IMR-90 (cell line): Measurements from ENCODE around the gene NPFFR2.

ENCODE experiments used
- BHLHE40 ChIP-seq: fragments of 150-350 bp; IDR thresholded peaks from 2 replicates; pipeline ENCODE4 v1.6.1; 2016; ENCODE audit warnings: mild to moderate bottlenecking, low read depth, low read length
- CEBPB ChIP-seq: IDR thresholded peaks from 2 replicates; pipeline ENCODE4 v1.6.1; 2012; ENCODE audit warnings: low read depth, low read length, improper control_type of control experiment
- CHD1 ChIP-seq: IDR thresholded peaks from 2 replicates; pipeline ENCODE4 v1.6.1; 2012; ENCODE audit warnings: low read depth, low read length, improper control_type of control experiment
- CTCF ChIP-seq: conservative IDR thresholded peaks from 2 replicates; pipeline ENCODE4 v1.5.1; 2012; ENCODE audit warnings: mild to moderate bottlenecking, low read depth, low read length, improper control_type of control experiment
- MAFK ChIP-seq: IDR thresholded peaks from 2 replicates; pipeline ENCODE4 v1.6.1; 2012; ENCODE audit warnings: low read depth, low read length, improper control_type of control experiment
- MAZ ChIP-seq: IDR thresholded peaks from 2 replicates; pipeline ENCODE4 v1.6.1; 2012; ENCODE audit warnings: low read depth, mild to moderate bottlenecking, low read length, improper control_type of control experiment, moderate library complexity, borderline replicate concordance
- POLR2A ChIP-seq: IDR thresholded peaks from 2 replicates; pipeline ENCODE4 v1.6.1; 2012; ENCODE audit warnings: mild to moderate bottlenecking, low read depth, low read length
- RAD21 ChIP-seq: IDR thresholded peaks from 2 replicates; pipeline ENCODE4 v1.6.1; 2012; ENCODE audit warnings: low read length, improper control_type of control experiment
- RFX5 ChIP-seq: IDR thresholded peaks from 2 replicates; pipeline ENCODE4 v1.8.0; 2012; ENCODE audit warnings: low read depth, mild to moderate bottlenecking, low read length, moderate library complexity
- USF2 ChIP-seq: fragments of 150-350 bp; IDR thresholded peaks from 2 replicates; pipeline ENCODE4 v1.6.1; 2017; ENCODE audit warnings: mild to moderate bottlenecking, antibody characterized with exemption, low read length, low read depth

GRCh38 chr4:72055566-72055965 is 23.8 kb downstream of the NPFFR2 start:
- TF ChIP-seq CTCF (no peak), USF2 (no peak), RFX5 (no peak), MAFK (no peak), CEBPB (no peak), POLR2A (no peak), MAZ (no peak), RAD21 (no peak), CHD1 (no peak), BHLHE40 (no peak)
